ENCODE results near the gene SRGN. TPM values are rescaled to one million over a fixed set of nuclear protein-coding genes. Genes with fewer than 3 reads are reported as not detected.
A peak's percentile ranks its signal among the peaks of the same experiment; 100 is the strongest.

Gene SRGN
- total and polyA plus RNA-seq, 2 of the 13 experiments (the other 11 are each of a cell fraction or from before 2014, with no cell fraction given) = 0.09 TPM; not detected in 1

GRCh38 chr10:69123747-69124562 lies 36.1 kb downstream of the SRGN start, which contains the start of gene VPS26A (continued):
- TF ChIP-seq, protein P1, sequence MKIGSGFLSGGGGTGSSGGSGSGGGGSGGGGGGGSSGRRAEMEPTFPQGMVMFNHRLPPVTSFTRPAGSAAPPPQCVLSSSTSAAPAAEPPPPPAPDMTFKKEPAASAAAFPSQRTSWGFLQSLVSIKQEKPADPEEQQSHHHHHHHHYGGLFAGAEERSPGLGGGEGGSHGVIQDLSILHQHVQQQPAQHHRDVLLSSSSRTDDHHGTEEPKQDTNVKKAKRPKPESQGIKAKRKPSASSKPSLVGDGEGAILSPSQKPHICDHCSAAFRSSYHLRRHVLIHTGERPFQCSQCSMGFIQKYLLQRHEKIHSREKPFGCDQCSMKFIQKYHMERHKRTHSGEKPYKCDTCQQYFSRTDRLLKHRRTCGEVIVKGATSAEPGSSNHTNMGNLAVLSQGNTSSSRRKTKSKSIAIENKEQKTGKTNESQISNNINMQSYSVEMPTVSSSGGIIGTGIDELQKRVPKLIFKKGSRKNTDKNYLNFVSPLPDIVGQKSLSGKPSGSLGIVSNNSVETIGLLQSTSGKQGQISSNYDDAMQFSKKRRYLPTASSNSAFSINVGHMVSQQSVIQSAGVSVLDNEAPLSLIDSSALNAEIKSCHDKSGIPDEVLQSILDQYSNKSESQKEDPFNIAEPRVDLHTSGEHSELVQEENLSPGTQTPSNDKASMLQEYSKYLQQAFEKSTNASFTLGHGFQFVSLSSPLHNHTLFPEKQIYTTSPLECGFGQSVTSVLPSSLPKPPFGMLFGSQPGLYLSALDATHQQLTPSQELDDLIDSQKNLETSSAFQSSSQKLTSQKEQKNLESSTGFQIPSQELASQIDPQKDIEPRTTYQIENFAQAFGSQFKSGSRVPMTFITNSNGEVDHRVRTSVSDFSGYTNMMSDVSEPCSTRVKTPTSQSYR (CRISPR knock-in tag; IDR thresholded peaks at IDR 0.05; ENCODE audit: borderline replicate concordance) = peak; percentile 72
- TF ChIP-seq ZSCAN25 (CRISPR knock-in tag; IDR thresholded peaks at IDR 0.05) = no peak; the same call in 1 of the 2 replicates
- TF ChIP-seq, protein P2, sequence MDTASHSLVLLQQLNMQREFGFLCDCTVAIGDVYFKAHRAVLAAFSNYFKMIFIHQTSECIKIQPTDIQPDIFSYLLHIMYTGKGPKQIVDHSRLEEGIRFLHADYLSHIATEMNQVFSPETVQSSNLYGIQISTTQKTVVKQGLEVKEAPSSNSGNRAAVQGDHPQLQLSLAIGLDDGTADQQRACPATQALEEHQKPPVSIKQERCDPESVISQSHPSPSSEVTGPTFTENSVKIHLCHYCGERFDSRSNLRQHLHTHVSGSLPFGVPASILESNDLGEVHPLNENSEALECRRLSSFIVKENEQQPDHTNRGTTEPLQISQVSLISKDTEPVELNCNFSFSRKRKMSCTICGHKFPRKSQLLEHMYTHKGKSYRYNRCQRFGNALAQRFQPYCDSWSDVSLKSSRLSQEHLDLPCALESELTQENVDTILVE (CRISPR knock-in tag; IDR thresholded peaks at IDR 0.05) = no peak; the same call in 1 of the 2 replicates
- TF ChIP-seq, protein P3, sequence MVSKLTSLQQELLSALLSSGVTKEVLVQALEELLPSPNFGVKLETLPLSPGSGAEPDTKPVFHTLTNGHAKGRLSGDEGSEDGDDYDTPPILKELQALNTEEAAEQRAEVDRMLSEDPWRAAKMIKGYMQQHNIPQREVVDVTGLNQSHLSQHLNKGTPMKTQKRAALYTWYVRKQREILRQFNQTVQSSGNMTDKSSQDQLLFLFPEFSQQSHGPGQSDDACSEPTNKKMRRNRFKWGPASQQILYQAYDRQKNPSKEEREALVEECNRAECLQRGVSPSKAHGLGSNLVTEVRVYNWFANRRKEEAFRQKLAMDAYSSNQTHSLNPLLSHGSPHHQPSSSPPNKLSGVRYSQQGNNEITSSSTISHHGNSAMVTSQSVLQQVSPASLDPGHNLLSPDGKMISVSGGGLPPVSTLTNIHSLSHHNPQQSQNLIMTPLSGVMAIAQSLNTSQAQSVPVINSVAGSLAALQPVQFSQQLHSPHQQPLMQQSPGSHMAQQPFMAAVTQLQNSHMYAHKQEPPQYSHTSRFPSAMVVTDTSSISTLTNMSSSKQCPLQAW (CRISPR knock-in tag; IDR thresholded peaks at IDR 0.05) = no peak; the same call in none of the 2 replicates
- no peak for TF ChIP-seq FOXK2 (IDR thresholded peaks at IDR 0.05)
- TF ChIP-seq ZFX (CRISPR knock-in tag; IDR thresholded peaks at IDR 0.05; ENCODE audit: low read depth) = peak; percentile 75
- TF ChIP-seq XBP1 (CRISPR knock-in tag; IDR thresholded peaks at IDR 0.05) = no peak
- TF ChIP-seq ZNF644 (CRISPR knock-in tag; IDR thresholded peaks at IDR 0.05; ENCODE audit: low read depth) = no peak
- no peak; the same call in 1 of the 2 replicates for TF ChIP-seq RFXAP (CRISPR knock-in tag; IDR thresholded peaks at IDR 0.05; ENCODE audit: borderline replicate concordance)
- TF ChIP-seq, protein P4, sequence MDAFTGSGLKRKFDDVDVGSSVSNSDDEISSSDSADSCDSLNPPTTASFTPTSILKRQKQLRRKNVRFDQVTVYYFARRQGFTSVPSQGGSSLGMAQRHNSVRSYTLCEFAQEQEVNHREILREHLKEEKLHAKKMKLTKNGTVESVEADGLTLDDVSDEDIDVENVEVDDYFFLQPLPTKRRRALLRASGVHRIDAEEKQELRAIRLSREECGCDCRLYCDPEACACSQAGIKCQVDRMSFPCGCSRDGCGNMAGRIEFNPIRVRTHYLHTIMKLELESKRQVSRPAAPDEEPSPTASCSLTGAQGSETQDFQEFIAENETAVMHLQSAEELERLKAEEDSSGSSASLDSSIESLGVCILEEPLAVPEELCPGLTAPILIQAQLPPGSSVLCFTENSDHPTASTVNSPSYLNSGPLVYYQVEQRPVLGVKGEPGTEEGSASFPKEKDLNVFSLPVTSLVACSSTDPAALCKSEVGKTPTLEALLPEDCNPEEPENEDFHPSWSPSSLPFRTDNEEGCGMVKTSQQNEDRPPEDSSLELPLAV (CRISPR knock-in tag; conservative IDR thresholded peaks at IDR 0.05; ENCODE audit: low read depth) = no peak
- no peak for TF ChIP-seq FOXA3 (CRISPR knock-in tag; IDR thresholded peaks at IDR 0.05)
- TF ChIP-seq MNT (IDR thresholded peaks at IDR 0.05) = peak; percentile 88
- peak; percentile 80 to 85 for TF ChIP-seq POLR2A (IDR thresholded peaks at IDR 0.05; ENCODE audit: insufficient read depth in 1 of 2, low read depth in 2 of 2, low read length in 2 of 2)
- no peak for TF ChIP-seq ATF6 (CRISPR knock-in tag; conservative IDR thresholded peaks at IDR 0.05)
- peak; percentile 78; the same call in 1 of the 2 replicates for TF ChIP-seq ZNF761 (CRISPR knock-in tag; conservative IDR thresholded peaks at IDR 0.05)
- peak; percentile 93 for TF ChIP-seq ZNF781 (CRISPR knock-in tag; IDR thresholded peaks at IDR 0.05; ENCODE audit: borderline replicate concordance, not compliant biosample characterization)
- no peak; the same call in 1 of the 2 replicates for TF ChIP-seq MEIS2 (CRISPR knock-in tag; IDR thresholded peaks at IDR 0.05)
- TF ChIP-seq CBX2 (IDR thresholded peaks at IDR 0.05; ENCODE audit: low read depth, low read length) = no peak
- TF ChIP-seq CBX2 (CRISPR knock-in tag; IDR thresholded peaks at IDR 0.05; ENCODE audit: low read depth) = no peak
